Measurements from ENCODE around the gene OR6Y1. TPM values are rescaled to one million over a fixed set of nuclear protein-coding genes. Genes with fewer than 3 reads are reported as not detected.

The OR6Y1 gene
- total and polyA plus RNA-seq, 2 of the 4 experiments (the other 2 are of a cell fraction): not detected

DNA sequence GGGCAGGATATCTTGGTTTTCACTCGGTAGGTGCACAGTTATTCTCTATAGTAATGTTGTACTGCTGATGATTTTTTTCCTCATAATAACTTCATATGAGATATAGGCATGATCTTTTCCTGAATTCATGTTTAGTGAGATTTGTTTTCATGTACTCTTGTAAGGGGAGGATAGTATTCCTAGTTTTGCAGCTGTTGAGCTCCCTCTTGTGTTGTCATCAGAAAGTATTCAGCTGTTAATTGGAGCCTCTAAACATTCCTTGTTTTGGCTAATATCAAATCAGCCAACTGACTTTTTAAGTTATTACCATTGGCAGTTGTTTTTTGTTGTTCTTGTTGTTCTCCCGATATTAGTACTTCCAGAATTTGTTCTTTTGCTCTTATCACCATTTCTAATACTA lies 57.8 kb downstream of the OR6Y1 start:
- no peak overlapping the region for H4K5ac ChIP-seq (ENCODE audit: low read depth, low read length)
- no peak overlapping the region for H2AK9ac ChIP-seq (replicated peaks; ENCODE audit: low read depth, low read length, poor library complexity)
- no peaks in the 10 kb centered on the region for H3K79me1 ChIP-seq (ENCODE audit: low read depth in 1 of 2, low read length in 2 of 2)
- dilution Hi-C loops (cut with HindIII; ENCODE audit: low sequenced_read_pairs, unreplicated experiment) (no loop called here), in situ Hi-C loops (cut with MboI; ENCODE audit: low sequenced_read_pairs) (no loop called here), intact Hi-C loops (cut with micrococcal nuclease) (no loop called here)
- DNase-seq (no peak), ATAC-seq (ENCODE audit: low read depth) (no peak)
- H2AK5ac ChIP-seq (ENCODE audit: low read depth, low read length): no peak overlapping the region
- no peaks in the 10 kb centered on the region for H3K4me1 ChIP-seq (ENCODE audit: control insufficient read depth, insufficient read depth, low read length)
- H3K4ac ChIP-seq (ENCODE audit: low read depth, low read length): no peak overlapping the region
- no peak overlapping the region for H3K18ac ChIP-seq (ENCODE audit: low read depth, low read length)
- H3K27ac ChIP-seq (ENCODE audit: insufficient read depth, low read length): no peak overlapping the region
- ChIA-PET POLR2A (ENCODE audit: unreplicated experiment) (no interaction called here), CTCF (no interaction called here)
- no peak overlapping the region for H4K8ac ChIP-seq (ENCODE audit: low read depth in 2 of 2, low read length in 2 of 2)
- no peak overlapping the region for H3K4me2 ChIP-seq (ENCODE audit: low read depth, low read length)
- no peaks in the 10 kb centered on the region for H3K9me3 ChIP-seq (ENCODE audit: control insufficient read depth, insufficient read depth, low read length)
- no peak overlapping the region for H2AFZ ChIP-seq (replicated peaks; ENCODE audit: low read length, poor library complexity)
- no peak overlapping the region for H3K23ac ChIP-seq (ENCODE audit: low read depth, low read length)
- no TSS peak for BruUV-seq (replicated peaks)
- WGBS, 2 experiments (ENCODE audit: extremely low coverage in 2 of 2, insufficient read length in 1 of 2): no CpG with 5 or more reads among the region's 2 CpGs
- H3K27me3 ChIP-seq (ENCODE audit: control insufficient read depth, insufficient read depth, low read length): no peaks in the 10 kb centered on the region
- no peak overlapping the region for H3K14ac ChIP-seq (replicated peaks; ENCODE audit: low read depth, low read length)
- H2BK15ac ChIP-seq (ENCODE audit: low read depth, low read length): no peak overlapping the region
- TF ChIP-seq RAD21 (IDR thresholded peaks at IDR 0.05; ENCODE audit: low read length): no peak
- TF ChIP-seq FOS (IDR thresholded peaks at IDR 0.05; ENCODE audit: low read depth, low read length): no peak
- no peak for TF ChIP-seq POLR2A (IDR thresholded peaks at IDR 0.05; ENCODE audit: low read depth, low read length)
- H4K91ac ChIP-seq (ENCODE audit: insufficient read depth, low read depth, low read length): no peak overlapping the region
- H2BK20ac ChIP-seq (ENCODE audit: low read depth, low read length): no peak overlapping the region
- H3K36me3 ChIP-seq (ENCODE audit: control insufficient read depth, insufficient read depth, low read length): no peaks in the 10 kb centered on the region
- H3K9me1 ChIP-seq (ENCODE audit: insufficient read depth, low read length): no peaks in the 10 kb centered on the region
- H4K20me1 ChIP-seq (ENCODE audit: insufficient read depth, low read length): no peaks in the 10 kb centered on the region
- H3K56ac ChIP-seq (ENCODE audit: extremely low read depth, insufficient read depth, low read length): no peak overlapping the region
- no peak overlapping the region for H2BK120ac ChIP-seq (ENCODE audit: low read depth, low read length)
- no peak overlapping the region for H3K4me3 ChIP-seq (ENCODE audit: insufficient read depth, low read depth, low read length)
- H3K9ac ChIP-seq (ENCODE audit: low read depth, low read length): no peak overlapping the region
- no peak overlapping the region for H2BK5ac ChIP-seq (ENCODE audit: low read depth, low read length, poor library complexity, severe bottlenecking)

All from IMR-90 (cell line).